Heart left ventricle (tissue), 13 donors: ENCODE results near the gene CPM.

ENCODE experiments used
- POLR2A ChIP-seq, 2 donors: fragments of 450-650 bp; IDR thresholded peaks; one replicate each; pipeline ENCODE4 v1.6.1; 2017; ENCODE audit warnings: antibody characterized with exemption in 2 of 2, mild to moderate bottlenecking in 2 of 2, moderate library complexity in 2 of 2
- TF ChIP-seq, protein P1 (sequence below), 12 donors: fragments of 200-600 bp; sonication (generic) in 4 of 12; IDR thresholded peaks; one replicate each; pipeline versions ENCODE4 v1.5.0 to v1.8.0; 2018 to 2022; ENCODE audit warnings: antibody characterized with exemption in 12 of 12, mild to moderate bottlenecking in 5 of 12
- donor health status: ischemic (EF 13 %, LVEDD 7.1; RV severe dilation, severe dysfunction).
- donor health status: DM: no; HTN: yes; CAD: no.
- donor health status: DM: no; HTN: no; CAD: no.
- donor health status: ischemic (EF 25% LVEDD 6.9; RV normal size, moderate dysfunction).
- donor health status: ischemic (EF 25% LVEDD 5.7; RV mildly dilated, moderate dysfunction).
- donor health status: ischemic (EF 35%, LVEDD 5.7; RV mildly dilated, moderate dysfunction).
- donor health status: nonischemic (EF 11% LVEDD 7.7; RV severe dilation, severe dysfunction).
- donor health status: DM: yes; HTN: yes; CAD: no.
- donor health status: PGD.
- donor health status: ischemic (EF 29% LVEDD 5.4; RV normal size, mild dysfunction).
- donor health status: nonischemic (EF 23%, LVEDD 6.1; RV moderate dilation, normal function).

DNA sequence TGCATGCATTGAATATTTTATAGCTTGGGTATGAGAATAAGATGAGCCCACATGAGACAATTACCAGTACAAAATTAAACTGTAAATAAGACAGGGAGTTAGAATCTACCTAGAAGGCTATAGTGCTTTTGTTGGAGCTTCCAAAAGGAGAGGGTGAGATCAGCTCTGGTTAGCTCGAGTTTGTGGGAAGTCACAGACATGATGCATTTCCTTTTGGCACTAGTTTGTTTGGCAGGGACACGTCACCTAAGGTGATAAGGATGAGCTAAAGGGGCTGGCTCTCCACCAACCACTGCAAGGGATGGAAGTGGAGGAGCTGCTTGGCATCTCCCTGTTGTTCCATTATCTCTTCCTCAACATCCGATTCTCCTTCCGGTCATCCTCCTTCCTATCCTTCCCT, 48.5 kb upstream of the CPM start:
- TF ChIP-seq, protein P1, sequence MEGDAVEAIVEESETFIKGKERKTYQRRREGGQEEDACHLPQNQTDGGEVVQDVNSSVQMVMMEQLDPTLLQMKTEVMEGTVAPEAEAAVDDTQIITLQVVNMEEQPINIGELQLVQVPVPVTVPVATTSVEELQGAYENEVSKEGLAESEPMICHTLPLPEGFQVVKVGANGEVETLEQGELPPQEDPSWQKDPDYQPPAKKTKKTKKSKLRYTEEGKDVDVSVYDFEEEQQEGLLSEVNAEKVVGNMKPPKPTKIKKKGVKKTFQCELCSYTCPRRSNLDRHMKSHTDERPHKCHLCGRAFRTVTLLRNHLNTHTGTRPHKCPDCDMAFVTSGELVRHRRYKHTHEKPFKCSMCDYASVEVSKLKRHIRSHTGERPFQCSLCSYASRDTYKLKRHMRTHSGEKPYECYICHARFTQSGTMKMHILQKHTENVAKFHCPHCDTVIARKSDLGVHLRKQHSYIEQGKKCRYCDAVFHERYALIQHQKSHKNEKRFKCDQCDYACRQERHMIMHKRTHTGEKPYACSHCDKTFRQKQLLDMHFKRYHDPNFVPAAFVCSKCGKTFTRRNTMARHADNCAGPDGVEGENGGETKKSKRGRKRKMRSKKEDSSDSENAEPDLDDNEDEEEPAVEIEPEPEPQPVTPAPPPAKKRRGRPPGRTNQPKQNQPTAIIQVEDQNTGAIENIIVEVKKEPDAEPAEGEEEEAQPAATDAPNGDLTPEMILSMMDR (IDR thresholded peaks at IDR 0.05): no peak
- TF ChIP-seq POLR2A (IDR thresholded peaks at IDR 0.05): no peak
